Activated CD4-positive, alpha-beta T cell treated with anti-CD3 and anti-CD28 coated beads, Interleukin-2, amount 50 U/mL, for 4 hours (primary cell): ENCODE data around the gene DMBT1.

Source experiments
- DNase-seq, 2 experiments: peaks; one replicate each; pipeline ENCODE4 v3.0.0-alpha.2; 2020

The DMBT1 gene

GRCh38 chr10:122678266-122678665 lies 117.7 kb downstream of the DMBT1 start:
- no peak for DNase-seq

- no peak for DNase-seq
Observed at GRCh38 chr10:122682522-122682921, 122.0 kb downstream of the DMBT1 start.

GRCh38 chr10:122688293-122688989 lies 127.9 kb downstream of the DMBT1 start:
- no peak for DNase-seq

- no peak for DNase-seq
Observed at GRCh38 chr10:122689146-122689820, 128.7 kb downstream of the DMBT1 start.

- DNase-seq, result no peak
Observed at GRCh38 chr10:122692744-122693143, 132.2 kb downstream of the DMBT1 start.
